ENCODE measurements around the gene OR52W1. TPM values are rescaled to one million over a fixed set of nuclear protein-coding genes. Genes with fewer than 3 reads are reported as not detected.

OR52W1 gene, protein sequence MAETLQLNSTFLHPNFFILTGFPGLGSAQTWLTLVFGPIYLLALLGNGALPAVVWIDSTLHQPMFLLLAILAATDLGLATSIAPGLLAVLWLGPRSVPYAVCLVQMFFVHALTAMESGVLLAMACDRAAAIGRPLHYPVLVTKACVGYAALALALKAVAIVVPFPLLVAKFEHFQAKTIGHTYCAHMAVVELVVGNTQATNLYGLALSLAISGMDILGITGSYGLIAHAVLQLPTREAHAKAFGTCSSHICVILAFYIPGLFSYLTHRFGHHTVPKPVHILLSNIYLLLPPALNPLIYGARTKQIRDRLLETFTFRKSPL
- not detected in 2 replicates for total RNA-seq (2014; rRNA removed; shearing (Covaris generic))

DNA sequence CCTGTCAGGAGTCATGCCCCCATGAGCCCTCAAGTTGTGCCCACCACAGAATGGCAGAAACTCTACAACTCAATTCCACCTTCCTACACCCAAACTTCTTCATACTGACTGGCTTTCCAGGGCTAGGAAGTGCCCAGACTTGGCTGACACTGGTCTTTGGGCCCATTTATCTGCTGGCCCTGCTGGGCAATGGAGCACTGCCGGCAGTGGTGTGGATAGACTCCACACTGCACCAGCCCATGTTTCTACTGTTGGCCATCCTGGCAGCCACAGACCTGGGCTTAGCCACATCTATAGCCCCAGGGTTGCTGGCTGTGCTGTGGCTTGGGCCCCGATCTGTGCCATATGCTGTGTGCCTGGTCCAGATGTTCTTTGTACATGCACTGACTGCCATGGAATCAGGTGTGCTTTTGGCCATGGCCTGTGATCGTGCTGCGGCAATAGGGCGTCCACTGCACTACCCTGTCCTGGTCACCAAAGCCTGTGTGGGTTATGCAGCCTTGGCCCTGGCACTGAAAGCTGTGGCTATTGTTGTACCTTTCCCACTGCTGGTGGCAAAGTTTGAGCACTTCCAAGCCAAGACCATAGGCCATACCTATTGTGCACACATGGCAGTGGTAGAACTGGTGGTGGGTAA lies at the start of gene OR52W1:
TSS of gene OR52W1 (plus strand) at position 51 of the 637 bp plus-strand sequence. CDS start at position 51, 0 bp downstream.
- DNase-seq (ENCODE audit: low spot score) = no peak

DNA sequence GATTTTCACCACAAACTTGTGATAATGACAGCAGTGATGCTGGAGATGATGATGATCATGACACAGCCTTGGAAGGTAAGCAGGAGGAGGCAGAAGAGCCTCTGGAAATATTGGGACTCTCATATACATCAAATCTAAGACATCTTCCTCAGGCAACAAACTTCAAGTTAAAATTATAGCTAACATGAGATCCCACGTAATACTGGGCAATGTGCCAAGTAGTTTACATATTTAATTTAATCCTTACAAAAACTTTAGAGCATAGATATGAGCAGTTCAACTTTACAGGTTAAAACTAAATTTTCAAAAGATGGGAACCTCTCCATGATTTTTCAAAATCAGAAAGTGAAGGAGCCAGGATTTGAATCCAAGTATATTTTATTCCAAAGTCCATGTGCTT lies 47.9 kb upstream of the OR52W1 start:
- DNase-seq (ENCODE audit: low spot score) = no peak

DNA sequence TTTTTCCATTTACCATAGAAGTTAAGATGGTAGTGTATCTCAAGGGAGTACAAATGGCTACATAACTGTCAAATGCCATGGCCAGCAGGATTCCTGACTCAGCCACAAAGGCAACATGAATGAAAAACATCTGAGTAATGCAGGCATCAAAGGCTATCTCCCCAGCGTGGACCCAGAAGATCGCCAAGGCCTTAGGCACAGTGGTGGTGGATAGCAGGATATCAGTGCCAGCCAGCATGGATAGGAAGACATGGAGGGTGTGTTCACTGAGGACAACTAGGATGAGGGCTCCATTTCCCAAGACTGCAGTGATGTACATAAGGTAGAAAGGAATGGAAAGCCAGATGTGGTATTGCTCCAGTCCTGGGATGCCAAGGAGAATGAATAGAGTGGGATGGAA lies 46.9 kb upstream of the OR52W1 start:
- no peak for DNase-seq (ENCODE audit: low spot score)

DNA sequence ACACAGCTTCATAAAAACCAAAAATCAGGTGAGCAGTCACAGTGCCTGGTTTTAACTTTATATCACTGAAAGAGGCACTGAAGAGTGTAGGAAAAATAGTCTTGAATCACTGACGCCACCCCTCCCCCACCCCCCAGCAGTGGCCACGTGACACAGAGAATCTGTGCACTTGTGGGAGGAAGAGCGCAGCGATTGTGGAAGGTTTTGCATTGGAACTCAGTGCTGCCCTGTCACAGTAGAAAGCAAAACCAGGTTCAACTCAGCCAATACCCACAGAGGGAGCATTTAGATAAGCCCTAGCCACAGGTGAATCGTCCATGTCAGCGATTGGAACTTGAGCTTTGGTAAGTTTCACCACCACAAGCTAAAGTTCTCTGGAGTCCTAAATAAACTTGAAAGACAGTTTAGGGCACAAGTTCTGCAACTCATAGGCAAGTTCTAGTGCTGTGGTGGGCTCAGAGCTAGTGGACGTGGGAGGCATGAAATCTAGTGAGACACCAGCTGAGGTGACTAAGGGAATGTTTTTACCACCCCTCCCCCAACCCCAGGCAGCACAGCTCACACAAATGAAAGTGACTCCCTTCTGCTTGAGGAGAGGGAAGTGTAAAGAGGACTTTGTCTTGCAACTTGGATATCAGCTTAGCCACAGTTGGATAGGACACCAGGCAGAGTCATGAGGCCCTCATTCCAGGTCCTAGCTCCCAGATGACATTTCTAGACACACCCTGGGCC lies 42.2 kb upstream of the OR52W1 start:
- DNase-seq (ENCODE audit: low spot score) = no peak

DNA sequence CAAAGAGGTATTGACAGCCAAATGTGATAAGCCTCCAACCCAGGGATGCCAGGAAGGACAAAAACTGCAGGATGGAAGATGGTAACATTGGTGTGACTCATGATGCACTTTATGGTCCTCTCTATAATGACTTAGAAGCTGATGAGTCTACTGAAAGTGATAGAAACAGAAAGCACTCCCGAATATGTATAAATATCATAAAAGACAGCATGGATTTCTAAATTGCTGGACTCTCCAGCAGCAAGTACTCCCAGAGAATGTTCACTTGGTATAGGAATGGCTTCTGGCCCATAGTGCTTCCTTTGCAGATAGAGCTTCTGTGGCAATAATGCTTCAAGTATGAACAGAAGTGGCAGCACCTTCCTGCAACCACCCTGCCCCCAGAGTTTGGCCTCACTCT lies 28.8 kb upstream of the OR52W1 start, which contains the start of gene OR52B2:
TSS of gene OR52B2 (minus strand) at position 101 of the 400 bp plus-strand sequence. CDS start at position 101, 0 bp downstream.
- DNase-seq (ENCODE audit: low spot score) = no peak

DNA sequence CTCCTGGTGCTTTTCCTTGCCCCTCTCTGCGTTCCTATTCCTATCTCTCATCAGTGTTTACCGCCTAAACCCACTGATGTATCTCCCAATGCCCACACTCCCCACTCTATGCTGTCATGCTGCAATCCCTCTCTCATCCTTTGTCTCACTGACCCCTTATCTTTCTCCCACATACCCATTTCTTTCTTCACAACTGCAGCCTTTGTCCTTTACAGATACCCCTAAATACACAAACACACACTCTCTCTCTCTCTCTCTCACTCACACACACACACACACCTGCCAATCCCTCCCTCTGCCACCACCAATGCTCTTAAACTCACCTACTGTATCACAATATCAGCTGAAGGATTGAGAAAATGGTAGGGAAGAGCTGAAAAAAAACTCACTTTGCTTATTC lies 23.6 kb upstream of the OR52W1 start:
- DNase-seq (ENCODE audit: low spot score) = no peak

DNA sequence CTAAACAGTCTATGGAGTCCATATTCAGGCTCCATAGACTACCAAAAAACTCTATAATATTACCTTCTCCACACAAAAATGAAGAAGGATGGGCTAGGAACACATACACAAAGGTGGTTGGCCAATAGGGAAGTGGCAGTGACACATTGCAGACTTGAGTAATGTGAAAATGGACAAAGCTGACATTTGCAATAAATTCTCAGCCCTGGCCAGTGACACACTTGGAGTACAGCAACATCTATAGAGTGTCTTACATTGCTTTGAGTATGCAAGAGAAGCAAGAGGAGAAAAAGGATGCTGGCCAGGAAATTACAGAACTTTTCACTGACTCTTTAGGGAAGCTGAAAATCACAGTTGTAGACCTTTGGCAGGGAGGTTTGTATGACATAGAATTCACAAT lies 7.3 kb upstream of the OR52W1 start:
- DNase-seq (ENCODE audit: low spot score) = no peak

DNA sequence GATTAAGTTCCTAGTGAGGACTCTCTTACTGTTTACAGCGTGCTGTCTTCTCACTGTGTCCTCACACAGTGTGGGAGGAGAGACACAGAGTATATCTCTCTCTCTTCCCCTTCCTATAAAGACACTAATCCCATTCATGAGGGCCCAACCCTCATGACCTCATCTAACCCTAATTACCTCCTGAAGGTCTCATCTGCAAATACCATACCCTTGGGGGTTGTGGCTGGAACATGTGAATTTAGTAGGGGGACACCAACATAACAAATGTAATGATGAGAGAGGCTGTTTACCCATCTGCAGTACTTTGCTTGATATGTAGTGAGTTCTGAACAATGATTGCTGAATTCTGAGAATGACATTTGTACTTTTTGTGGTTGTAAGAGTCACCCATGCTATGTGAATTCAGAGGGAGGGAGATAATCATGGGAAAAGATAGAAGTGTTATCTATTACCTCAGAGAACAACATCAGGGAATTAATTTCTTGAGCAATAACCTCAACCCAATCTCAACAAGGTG lies 4.9 kb upstream of the OR52W1 start:
- no peak for DNase-seq (ENCODE audit: low spot score)

DNA sequence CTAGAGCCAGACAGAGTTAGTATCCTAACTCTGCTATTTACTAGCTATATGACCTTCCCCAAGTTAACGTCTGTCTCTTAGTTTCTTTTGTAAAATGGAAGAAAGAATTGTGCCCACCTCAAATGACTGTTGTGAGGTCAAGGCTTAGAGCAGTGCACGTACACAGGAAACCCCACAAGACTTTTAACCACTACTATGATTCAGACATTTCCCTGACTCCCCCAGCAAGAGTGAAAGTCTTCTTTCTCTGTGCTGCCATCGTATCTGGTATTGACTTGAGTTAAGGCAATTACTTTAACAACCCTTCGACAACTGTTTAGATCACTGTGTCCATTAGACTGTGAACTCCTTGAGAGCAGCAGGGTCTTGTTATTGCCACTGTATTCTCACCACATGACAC lies 2.6 kb upstream of the OR52W1 start:
- DNase-seq (ENCODE audit: low spot score) = no peak

DNA sequence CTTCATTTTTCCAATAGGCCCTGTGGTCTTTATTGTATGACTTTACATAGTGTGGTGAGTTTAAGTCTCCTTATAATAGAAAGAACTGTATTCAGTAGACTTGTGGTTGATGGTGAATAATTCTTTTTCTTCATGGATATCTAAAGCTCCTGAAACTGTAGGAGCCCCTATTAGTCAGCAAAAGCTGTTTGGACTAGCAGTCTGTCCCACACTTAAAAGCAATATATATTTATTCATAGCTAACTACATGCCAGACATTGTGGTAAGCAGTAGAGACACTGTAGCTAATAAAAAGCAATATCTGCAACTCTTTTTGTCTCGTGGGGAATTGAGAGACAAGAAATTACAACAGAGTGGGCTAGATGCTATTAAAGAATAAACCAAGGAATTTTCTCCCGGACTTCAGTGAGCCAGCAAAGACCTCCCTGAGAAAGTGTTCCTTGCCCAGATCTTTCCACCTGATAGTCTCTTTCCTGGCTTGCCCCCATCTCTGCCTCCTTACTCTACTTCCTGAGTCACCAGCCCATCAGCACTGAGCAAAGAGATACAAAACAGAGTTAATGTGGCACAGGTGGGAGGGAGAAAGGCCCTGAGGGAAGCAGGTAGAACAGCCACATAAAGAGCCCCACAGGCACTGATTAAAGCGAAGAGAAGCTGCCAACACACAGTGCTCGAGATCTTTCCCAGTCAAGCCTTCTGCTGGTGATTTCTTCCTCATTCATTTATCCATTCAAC lies 1.4 kb upstream of the OR52W1 start:
- no peak for DNase-seq (ENCODE audit: low spot score)

DNA sequence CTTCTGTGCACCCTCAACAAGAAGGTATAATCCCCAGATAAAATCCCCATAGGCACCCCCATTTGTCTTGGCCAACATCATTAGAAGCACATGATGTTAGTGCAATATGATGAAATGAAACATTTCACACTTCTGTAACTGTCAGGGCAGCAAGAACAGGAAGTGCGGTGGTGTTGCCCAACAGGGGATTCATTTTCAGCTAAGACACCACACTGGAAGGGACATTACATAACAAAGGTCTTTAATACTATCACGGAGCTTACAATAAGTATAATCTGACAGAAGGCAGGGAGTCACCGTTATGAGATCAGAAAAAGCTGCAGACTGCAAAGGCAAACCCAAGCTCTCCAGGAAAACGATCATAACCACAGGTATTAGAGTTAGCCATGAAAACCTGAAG lies 2.0 kb downstream of the OR52W1 start:
- DNase-seq (ENCODE audit: low spot score) = no peak

DNA sequence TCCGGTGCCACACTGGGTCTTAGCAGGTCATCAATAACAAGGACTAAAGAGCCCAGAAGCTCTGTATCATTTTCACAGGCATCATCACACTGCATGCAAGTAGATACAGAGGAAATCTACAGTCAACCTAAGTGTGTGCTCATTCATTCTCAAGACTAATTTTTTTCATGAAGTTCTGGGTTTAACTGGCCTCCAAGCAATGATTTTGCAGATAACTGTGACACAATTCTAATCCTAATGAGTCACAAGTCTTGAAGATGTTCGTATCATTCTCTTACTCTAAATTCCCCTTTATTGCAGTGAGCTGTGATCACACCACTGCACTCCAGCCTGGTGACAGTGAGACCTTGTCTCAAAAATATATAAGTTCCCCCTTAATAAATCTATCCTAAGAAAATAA lies 2.5 kb downstream of the OR52W1 start:
- DNase-seq (ENCODE audit: low spot score) = no peak

DNA sequence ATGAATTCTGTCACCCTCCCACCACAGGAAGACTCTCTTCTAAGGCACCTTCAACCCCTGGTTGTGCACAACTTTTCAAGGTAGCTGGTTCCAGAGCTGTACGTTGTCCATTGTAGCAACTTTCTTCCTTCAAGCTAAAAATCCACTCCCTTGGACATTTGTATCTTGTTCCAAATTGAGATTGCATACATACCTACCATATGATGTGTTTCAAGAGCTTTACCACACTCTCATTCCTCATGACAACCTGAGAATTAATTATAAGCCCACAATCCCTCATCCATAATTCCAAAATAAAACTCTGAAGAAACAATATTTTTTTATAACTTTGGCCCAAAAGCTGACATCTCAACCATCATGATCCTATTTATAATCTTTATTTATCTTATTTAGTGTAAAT lies 3.0 kb downstream of the OR52W1 start:
- DNase-seq (ENCODE audit: low spot score) = no peak

DNA sequence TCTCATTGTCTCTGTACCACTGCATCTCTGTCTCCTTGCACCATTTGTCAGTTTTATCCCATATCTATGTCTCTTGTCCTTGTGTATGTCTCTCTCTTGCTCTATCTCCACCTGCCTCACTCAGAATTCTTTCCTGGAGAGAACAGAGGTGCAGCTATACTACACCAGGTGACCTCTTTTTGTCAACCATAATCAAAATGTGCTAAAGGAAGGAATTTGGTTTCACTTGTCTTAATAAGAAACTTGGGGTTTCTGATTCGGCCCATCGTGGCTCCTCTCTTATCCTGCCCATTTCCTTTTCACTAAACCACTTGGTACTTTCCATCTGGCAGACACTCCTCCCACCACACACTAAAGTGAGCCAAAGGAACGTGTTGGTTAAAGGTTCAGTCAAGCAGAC lies 4.3 kb downstream of the OR52W1 start:
- no peak for DNase-seq (ENCODE audit: low spot score)

DNA sequence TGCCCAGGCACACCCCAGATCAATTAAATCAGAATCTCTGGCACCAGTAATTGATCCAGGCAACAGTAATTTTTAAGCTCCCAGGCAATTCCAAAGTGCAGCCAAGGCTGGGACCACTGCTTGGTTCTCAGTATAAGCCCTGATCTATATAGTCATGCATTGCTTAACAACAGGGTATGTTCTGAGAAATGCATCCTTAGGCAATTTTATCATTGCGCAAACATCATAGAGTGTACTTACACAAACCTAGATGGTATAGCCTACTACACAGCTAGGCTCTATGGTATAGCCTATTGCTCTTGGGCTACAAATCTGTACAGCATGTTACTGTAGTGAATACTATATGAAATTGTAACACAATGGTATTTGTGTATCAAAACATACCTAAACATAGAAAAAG lies 5.7 kb downstream of the OR52W1 start:
- no peak for DNase-seq (ENCODE audit: low spot score)

DNA sequence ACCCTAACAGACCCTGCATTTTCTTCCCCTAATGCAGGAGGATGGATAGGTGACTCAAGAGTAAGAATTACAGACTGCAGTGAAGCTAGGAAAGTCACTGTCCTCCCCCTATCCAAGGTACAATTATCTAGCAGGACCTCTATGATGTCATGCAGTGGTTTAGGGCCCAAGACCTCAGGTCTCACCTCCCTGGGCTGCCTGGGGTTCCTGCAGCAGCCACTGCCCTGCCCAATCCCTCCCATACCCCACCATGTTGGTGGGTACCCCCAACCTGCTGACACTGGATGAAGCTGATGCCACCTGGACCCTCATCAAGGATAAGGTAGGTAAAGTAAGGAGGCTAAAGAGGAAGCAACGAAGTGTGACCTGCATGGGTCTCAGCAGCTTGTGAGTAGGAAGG lies 6.3 kb downstream of the OR52W1 start, which contains the start of gene C11orf42:
TSS of gene C11orf42 (plus strand) at position 192 of the 400 bp plus-strand sequence. CDS start at position 251, 59 bp downstream.
- DNase-seq (ENCODE audit: low spot score) = no peak

DNA sequence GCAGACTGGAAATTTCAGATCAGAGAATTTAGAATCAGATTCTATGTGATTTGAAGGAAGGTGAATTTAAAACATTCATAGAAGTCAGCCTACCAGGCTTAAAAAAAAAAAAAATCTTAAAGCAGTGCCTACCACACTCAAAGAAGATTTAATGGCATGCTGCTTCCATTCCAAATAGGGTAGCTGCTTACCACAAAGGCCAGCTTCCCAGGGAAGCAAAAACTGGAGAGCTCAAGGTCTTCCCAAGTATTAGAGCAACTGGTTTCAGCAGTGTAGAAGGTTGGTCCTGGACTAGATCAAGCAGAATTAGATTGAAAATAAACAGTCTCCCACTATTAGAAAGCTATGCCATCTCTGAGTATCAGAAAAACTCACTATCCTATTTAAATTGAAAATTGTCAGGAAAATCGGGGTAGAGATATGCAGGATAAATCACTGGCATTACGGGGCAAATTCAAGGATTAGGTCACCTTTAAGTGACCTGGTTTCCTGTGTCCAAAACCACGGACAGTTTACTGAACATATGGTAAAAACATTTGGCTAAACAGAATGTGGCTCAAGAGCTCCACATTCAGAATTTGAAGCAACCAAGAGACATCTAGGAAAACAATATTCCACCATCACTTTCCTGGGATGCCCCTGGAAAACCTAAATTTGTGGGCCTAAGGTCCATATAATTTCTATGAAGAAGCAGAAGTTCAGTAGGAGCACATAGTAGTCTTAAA lies 7.6 kb downstream of the OR52W1 start:
- DNase-seq (ENCODE audit: low spot score) = no peak

DNA sequence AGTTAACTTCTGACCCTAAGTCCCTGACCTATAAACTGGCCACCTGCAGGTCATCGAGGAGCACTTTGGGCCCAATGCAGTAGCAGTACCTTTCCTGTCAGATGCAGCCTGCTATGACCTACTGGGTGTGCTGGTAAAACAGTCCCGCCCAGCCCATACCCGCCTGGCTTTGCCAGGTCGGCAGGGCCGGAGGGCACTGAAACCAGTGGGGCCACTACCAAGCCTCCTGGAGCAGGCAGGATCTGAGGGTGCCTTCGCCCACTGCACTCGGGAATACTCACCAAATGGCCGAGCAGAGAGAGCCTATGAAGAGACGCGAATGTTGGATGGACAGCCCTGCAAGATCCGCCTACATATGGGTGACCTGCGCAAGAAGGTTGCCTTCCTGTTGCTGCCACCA lies 10.8 kb downstream of the OR52W1 start:
- DNase-seq (ENCODE audit: low spot score) = no peak

DNA sequence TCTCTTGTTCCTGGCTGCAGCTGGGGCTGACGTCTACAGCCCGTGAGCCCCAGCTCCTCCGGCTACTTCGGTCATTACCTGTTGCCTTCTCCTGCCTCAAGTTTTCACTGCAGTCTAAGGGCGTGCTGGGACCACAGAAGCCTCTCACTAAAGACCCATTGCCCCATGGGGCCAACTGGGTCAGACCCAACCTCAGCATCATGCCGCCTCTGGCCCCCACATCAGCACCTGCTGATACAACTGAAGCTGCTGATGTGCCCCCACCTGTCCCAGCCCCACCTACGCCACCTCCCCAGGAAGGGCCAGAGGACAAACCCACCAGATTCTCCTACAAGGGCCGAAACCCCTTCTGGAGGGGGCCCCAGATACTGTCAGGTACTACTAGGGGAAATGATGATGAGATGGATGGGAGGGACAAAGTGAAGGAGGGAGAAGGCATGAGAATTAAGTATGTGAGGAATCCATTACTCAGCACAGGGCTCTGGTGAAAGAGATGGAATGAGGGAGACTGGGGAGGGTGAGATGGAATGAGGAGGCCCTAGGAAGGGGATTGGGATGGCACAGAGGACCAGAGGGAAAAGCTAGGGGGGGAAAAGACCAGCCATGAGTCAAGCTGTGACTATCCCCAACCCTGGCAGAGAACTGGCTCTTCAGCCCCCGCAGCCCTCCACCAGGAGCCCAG lies 11.4 kb downstream of the OR52W1 start:
- no peak for DNase-seq (ENCODE audit: low spot score)

DNA sequence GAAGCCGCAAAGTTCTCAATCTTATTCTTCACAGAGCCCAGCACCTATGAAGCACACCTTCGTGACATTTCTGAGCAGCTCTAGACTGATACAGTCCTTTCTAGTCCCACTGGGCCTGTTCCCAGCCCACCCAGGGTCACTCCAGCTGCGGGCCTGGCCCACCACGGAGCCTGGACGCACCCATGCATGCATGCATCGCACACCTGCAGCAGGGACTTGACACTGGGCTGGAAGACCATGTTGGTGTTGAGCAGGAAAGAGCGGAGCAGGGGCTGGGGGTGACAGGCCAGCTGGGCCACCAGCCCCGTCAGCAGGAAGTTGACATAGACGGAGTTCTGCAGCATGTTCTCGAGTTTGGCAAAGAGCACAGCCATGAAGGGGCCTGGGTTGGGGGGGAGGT lies 15.5 kb downstream of the OR52W1 start:
- no peak for DNase-seq (ENCODE audit: low spot score)

Data from HT-29 (cell line).